HG03159 (cell line): ENCODE measurements around the gene LMOD2.
"Not testable (repeated sequence)": the region's sequence is repeated elsewhere in the genome, so short reads cannot be mapped to it uniquely, and the experiment has no call there.

ENCODE experiments used
- ATAC-seq: cut with Tn5 transposase; IDR thresholded peaks from one replicate; pipeline ENCODE4 v1.9.1; 2021; ENCODE audit warnings: mild to moderate bottlenecking, moderate library complexity; ENCODE audit not compliant: unreplicated experiment

Gene LMOD2

GRCh38 chr7:123655614-123656013, at the start of gene LMOD2:
LMOD2 (plus strand) TSS chr7:123655866; CDS start chr7:123655964, 98 bp downstream.
- no peak for ATAC-seq

GRCh38 chr7:123607423-123607975, 48.2 kb upstream of the LMOD2 start:
- ATAC-seq = no peak

GRCh38 chr7:123608991-123609882, 46.4 kb upstream of the LMOD2 start:
- ATAC-seq = no peak

- ATAC-seq = no peak
These were observed 45.8 kb upstream of the LMOD2 start for GRCh38 chr7:123609883-123610239.

GRCh38 chr7:123612024-123612423, 43.6 kb upstream of the LMOD2 start:
- ATAC-seq = no peak

- no peak for ATAC-seq
These were observed 40.3 kb upstream of the LMOD2 start for GRCh38 chr7:123615344-123615743.

- ATAC-seq = no peak
These were observed 39.4 kb upstream of the LMOD2 start for GRCh38 chr7:123616223-123616622.

GRCh38 chr7:123621707-123622106, 34.0 kb upstream of the LMOD2 start:
- no peak for ATAC-seq

GRCh38 chr7:123622660-123623386, 32.8 kb upstream of the LMOD2 start:
- ATAC-seq = no peak

- peak; percentile 98 for ATAC-seq
These were observed 31.0 kb upstream of the LMOD2 start for GRCh38 chr7:123624527-123625183.

- ATAC-seq = no peak
These were observed 30.4 kb upstream of the LMOD2 start for GRCh38 chr7:123625254-123625653.

GRCh38 chr7:123627851-123628250, 27.8 kb upstream of the LMOD2 start:
- no peak for ATAC-seq

GRCh38 chr7:123628829-123629228, 26.8 kb upstream of the LMOD2 start:
- ATAC-seq = no peak

GRCh38 chr7:123629281-123629680, 26.4 kb upstream of the LMOD2 start:
- no peak for ATAC-seq

GRCh38 chr7:123632808-123633207, 22.9 kb upstream of the LMOD2 start:
- ATAC-seq = no peak

- ATAC-seq = no peak
These were observed 22.1 kb upstream of the LMOD2 start for GRCh38 chr7:123633553-123633952.

GRCh38 chr7:123634011-123634573, 21.6 kb upstream of the LMOD2 start:
- not testable (repeated sequence) for ATAC-seq

GRCh38 chr7:123635551-123636359, 19.9 kb upstream of the LMOD2 start:
- ATAC-seq = no peak

GRCh38 chr7:123637203-123637602, 18.5 kb upstream of the LMOD2 start:
- no peak for ATAC-seq

- no peak for ATAC-seq
These were observed 17.8 kb upstream of the LMOD2 start for GRCh38 chr7:123637878-123638277.
